A549 treated with AZD9567 at 1 μM for 4 hours (cell line): ENCODE data around the gene SLC39A3. TPM values are rescaled to one million over a fixed set of nuclear protein-coding genes. Genes with fewer than 3 reads are reported as not detected.

ENCODE experiments used
- total RNA-seq: library from RNA; stranded (reverse); fragments of 200-300 nt; extraction: Qiagen RNA extraction; gene quantifications from 5 replicates; pipeline ENCODE4 v1.2.3, GENCODE V29; 2022; ENCODE audit not compliant: insufficient read depth

The SLC39A3 gene
- 27.1 to 33.0 TPM (median 29.3 TPM) in 5 replicates for total RNA-seq

GRCh38 chr19:2739602-2740313 is at the start of gene SLC39A3:
Gene SLC39A3 (minus strand): TSS chr19:2740017. CDS start chr19:2737257, 2,760 bp downstream.

GRCh38 chr19:2785244-2785997 is 45.6 kb upstream of the SLC39A3 start, which contains the start of gene THOP1:
Gene THOP1 (plus strand): TSS chr19:2785503. CDS start chr19:2785663, 160 bp downstream.

GRCh38 chr19:2782936-2783780 is 43.3 kb upstream of the SLC39A3 start, which contains the start of gene SGTA:
Gene SGTA (minus strand): TSS chr19:2783273. CDS start chr19:2769068, 14,205 bp downstream.

GRCh38 chr19:2720777-2721569 is 18.8 kb downstream of the SLC39A3 start, which contains the start of gene DIRAS1:
Gene DIRAS1 (minus strand): TSS chr19:2721372. CDS start chr19:2717806, 3,566 bp downstream.

GRCh38 chr19:2702170-2703076 is 37.4 kb downstream of the SLC39A3 start, which contains the start of gene GNG7:
Gene GNG7 (minus strand): TSS chr19:2702694. CDS start chr19:2520688, 182,006 bp downstream.

Other genes starting within 250 kb of the SLC39A3 start
- gene GNG7, start 37.3 kb downstream of the SLC39A3 start, total RNA-seq: 0.03 to 0.08 TPM (median 0.05 TPM) in 4 of 5 replicates, not detected in the other
- 3.4 to 5.8 TPM (median 4.0 TPM) in 5 replicates for gene DIRAS1, start 18.6 kb downstream of the SLC39A3 start, total RNA-seq
- gene SGTA, start 43.3 kb upstream of the SLC39A3 start, total RNA-seq: 68.4 to 76.2 TPM (median 69.3 TPM) in 5 replicates
- 76.4 to 105 TPM (median 98.7 TPM) in 5 replicates for gene THOP1, start 45.5 kb upstream of the SLC39A3 start, total RNA-seq
- 0.87 to 1.3 TPM (median 1.1 TPM) in 5 replicates for gene ZNF554, start 79.9 kb upstream of the SLC39A3 start, total RNA-seq
- gene ZNF555, start 101.5 kb upstream of the SLC39A3 start, total RNA-seq: 1.5 to 2.5 TPM (median 2.4 TPM) in 5 replicates
- gene ZNF556, start 127.3 kb upstream of the SLC39A3 start, total RNA-seq: 0.02 to 0.08 TPM (median 0.05 TPM) in 4 of 5 replicates, not detected in the other
- 2.6 to 3.1 TPM (median 2.8 TPM) in 5 replicates for gene ZNF57, start 160.9 kb upstream of the SLC39A3 start, total RNA-seq
- gene ZNF77, start 205.0 kb upstream of the SLC39A3 start, total RNA-seq: 1.6 to 2.1 TPM (median 1.8 TPM) in 5 replicates
- gene TLE6, start 237.5 kb upstream of the SLC39A3 start, total RNA-seq: 3.9 to 6.0 TPM (median 5.4 TPM) in 4 of 5 replicates, not detected in the other